ENCODE measurements around the gene LIN37. TPM values are rescaled to one million over a fixed set of nuclear protein-coding genes. Genes with fewer than 3 reads are reported as not detected.

Gene LIN37, protein sequence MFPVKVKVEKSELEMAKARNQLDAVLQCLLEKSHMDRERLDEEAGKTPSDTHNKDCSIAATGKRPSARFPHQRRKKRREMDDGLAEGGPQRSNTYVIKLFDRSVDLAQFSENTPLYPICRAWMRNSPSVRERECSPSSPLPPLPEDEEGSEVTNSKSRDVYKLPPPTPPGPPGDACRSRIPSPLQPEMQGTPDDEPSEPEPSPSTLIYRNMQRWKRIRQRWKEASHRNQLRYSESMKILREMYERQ
- 12.3 TPM for total RNA-seq

- DNase-seq (ENCODE audit: low spot score) = peak; percentile 99
- ATAC-seq = peak; percentile 92
- intact Hi-C loops (cut with DNase I) = no loop called here
Measured at GRCh38 chr19:35748106-35749020, at the start of gene LIN37. Gene LIN37 (plus strand): TSS chr19:35748576. CDS start chr19:35748725, 149 bp downstream.

DNA sequence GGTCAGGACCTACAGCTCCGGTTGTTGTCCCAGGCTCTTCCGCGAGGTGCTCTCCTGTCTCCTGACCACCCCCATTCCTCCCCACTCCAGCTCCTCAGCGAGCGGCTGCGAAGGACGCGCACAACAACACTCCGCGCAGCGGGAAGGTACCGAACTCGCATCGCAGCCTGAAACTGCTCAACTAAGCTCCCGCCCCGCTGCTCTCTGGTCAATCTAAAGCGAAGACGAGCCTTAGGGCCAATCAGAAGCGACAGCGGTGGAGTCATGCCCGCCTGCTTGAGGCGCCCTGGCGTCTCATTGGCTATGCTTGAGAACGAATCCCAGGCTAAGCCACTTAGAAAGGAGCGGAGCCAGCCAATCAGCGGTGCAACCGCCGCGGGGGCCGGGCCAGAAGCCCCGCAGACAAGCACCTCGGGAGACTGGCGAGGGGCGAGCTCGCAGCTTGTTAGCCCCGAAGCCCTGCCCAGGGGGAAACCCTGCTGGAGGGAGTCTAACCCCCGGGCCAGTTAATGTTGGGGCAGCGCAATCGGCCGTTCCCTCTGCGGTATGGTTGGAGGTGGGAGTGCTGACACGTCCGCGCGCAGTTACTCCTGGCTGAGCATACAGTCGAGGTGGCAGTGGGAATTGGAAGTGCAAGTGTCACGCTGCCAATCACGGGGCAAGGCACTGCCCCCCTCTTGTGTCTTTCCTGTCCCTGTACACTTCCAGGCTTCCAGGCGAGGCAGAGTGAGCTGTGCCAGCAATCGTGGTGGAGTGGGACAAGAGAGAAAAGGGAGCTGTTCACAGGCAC, 46.0 kb upstream of the LIN37 start:
- ATAC-seq (peak; percentile 100), DNase-seq (ENCODE audit: low spot score) (peak; percentile 95)
- intact Hi-C loops (cut with DNase I) = no loop called here

GRCh38 chr19:35703343-35703742, 45.0 kb upstream of the LIN37 start:
- DNase-seq (ENCODE audit: low spot score) = no peak
- intact Hi-C loops (cut with DNase I) = no loop called here
- ATAC-seq = no peak

- intact Hi-C loops (cut with DNase I) = no loop called here
- DNase-seq (ENCODE audit: low spot score) = no peak
- no peak for ATAC-seq
Measured at GRCh38 chr19:35704218-35704617, 44.2 kb upstream of the LIN37 start, which contains the start of gene ZBTB32. Gene ZBTB32 (plus strand): TSS chr19:35704558. CDS start chr19:35714627, 10,069 bp downstream.

- no peak for ATAC-seq
- intact Hi-C loops (cut with DNase I) = no loop called here
Measured at GRCh38 chr19:35708391-35708790, 40.0 kb upstream of the LIN37 start.

GRCh38 chr19:35710784-35711723, 37.3 kb upstream of the LIN37 start:
- DNase-seq (ENCODE audit: low spot score) = no peak
- no peak for ATAC-seq
- intact Hi-C loops (cut with DNase I) = loop anchor here (10.0 kb wide), 1 partner anchor 566 kb away; the partner anchor contains the start of gene FXYD7

More at GRCh38 chr19:35708391-35708790, 40.0 kb upstream of the LIN37 start:
- no peak for DNase-seq (ENCODE audit: low spot score)

GRCh38 chr19:35712567-35713505, 35.5 kb upstream of the LIN37 start:
- intact Hi-C loops (cut with DNase I) = loop anchor here (10.0 kb wide), 1 partner anchor 568 kb away; the partner anchor contains the start of gene FXYD7
- no peak for ATAC-seq
- no peak for DNase-seq (ENCODE audit: low spot score)

GRCh38 chr19:35713506-35713850, 34.9 kb upstream of the LIN37 start:
- intact Hi-C loops (cut with DNase I) = loop anchor here (10.0 kb wide), 1 partner anchor 569 kb away; the partner anchor contains the start of gene FXYD7
- ATAC-seq (no peak), DNase-seq (ENCODE audit: low spot score) (no peak)

- intact Hi-C loops (cut with DNase I) = loop anchor here (10.0 kb wide), 1 partner anchor 569 kb away; the partner anchor contains the start of gene FXYD7
- DNase-seq (ENCODE audit: low spot score) (no peak), ATAC-seq (no peak)
Measured at GRCh38 chr19:35713904-35714495, 34.4 kb upstream of the LIN37 start.

DNA sequence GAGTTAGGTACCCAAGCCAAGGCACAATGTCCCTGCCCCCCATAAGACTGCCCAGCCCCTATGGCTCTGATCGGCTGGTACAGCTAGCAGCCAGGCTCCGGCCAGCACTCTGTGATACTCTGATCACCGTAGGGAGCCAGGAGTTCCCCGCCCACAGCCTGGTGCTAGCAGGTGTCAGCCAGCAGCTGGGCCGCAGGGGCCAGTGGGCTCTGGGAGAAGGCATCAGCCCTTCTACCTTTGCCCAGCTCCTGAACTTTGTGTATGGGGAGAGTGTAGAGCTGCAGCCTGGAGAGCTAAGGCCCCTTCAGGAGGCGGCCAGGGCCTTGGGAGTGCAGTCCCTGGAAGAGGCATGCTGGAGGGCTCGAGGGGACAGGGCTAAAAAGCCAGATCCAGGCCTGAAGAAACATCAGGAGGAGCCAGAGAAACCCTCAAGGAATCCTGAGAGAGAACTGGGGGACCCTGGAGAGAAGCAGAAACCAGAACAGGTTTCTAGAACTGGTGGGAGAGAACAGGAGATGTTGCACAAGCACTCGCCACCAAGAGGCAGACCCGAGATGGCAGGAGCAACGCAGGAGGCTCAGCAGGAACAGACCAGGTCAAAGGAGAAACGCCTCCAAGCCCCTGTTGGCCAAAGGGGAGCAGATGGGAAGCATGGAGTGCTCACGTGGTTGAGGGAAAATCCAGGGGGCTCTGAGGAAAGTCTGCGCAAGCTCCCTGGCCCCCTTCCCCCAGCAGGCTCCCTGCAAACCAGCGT, 33.6 kb upstream of the LIN37 start:
- intact Hi-C loops (cut with DNase I) = loop anchor here (5.0 to 10.0 kb wide), 2 partner anchors 167 to 570 kb away; partner anchors contain the start of genes FXYD7 and TMEM147
- ATAC-seq (no peak), DNase-seq (ENCODE audit: low spot score) (no peak)

GRCh38 chr19:35715355-35715809, 33.0 kb upstream of the LIN37 start:
- intact Hi-C loops (cut with DNase I) = loop anchor here (5.0 to 10.0 kb wide), 2 partner anchors 168 to 571 kb away; partner anchors contain the start of genes FXYD7 and TMEM147
- ATAC-seq (no peak), DNase-seq (ENCODE audit: low spot score) (no peak)

DNA sequence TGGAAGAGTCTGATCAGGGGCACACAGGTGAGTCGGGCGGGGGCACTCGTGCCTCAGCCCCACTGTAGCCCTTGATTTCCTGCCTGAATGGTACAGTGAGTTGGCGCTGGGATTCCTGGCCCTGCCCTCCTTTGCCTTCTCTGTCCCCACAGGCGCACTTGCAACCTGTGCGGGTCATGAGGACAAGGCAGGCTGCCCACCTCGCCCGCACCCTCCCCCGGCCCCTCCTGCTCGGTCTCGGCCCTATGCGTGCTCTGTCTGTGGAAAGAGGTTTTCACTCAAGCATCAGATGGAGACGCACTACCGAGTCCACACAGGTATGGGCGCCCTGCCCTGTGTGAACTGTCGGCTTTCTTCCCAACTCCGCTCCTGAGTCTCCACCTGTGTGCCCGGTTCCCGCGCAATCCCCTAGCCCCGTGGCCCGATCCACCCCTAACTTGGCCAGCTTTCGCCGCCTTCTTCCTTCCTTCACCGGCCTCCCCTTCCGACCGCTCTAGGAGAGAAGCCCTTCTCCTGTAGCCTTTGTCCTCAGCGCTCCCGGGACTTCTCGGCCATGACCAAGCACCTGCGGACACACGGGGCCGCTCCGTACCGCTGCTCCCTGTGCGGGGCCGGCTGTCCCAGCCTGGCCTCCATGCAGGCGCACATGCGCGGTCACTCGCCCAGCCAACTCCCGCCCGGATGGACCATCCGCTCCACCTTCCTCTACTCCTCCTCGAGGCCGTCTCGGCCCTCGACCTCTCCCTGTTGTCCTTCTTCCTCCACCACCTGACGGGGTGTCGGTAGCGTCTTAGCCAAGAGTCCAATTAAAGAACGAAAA, 32.2 kb upstream of the LIN37 start:
- intact Hi-C loops (cut with DNase I) = loop anchor here (5.0 to 10.0 kb wide), 2 partner anchors 169 to 571 kb away; partner anchors contain the start of genes FXYD7 and TMEM147
- ATAC-seq (peak; percentile 70), DNase-seq (ENCODE audit: low spot score) (peak; percentile 83)

- peak; percentile 96 for DNase-seq (ENCODE audit: low spot score)
Measured at GRCh38 chr19:35716801-35717664, 31.3 kb upstream of the LIN37 start.

More at GRCh38 chr19:35716801-35717664, 31.3 kb upstream of the LIN37 start:
- ATAC-seq = peak; percentile 95
- intact Hi-C loops (cut with DNase I) = loop anchor here (5.0 to 10.0 kb wide), 2 partner anchors 170 to 572 kb away; partner anchors contain the start of genes FXYD7 and TMEM147

All from sciatic nerve (tissue), 2 donors.